ENCODE data around the gene PIBF1.
"Not testable (repeated sequence)": the region's sequence is repeated elsewhere in the genome, so short reads cannot be mapped to it uniquely, and the experiment has no call there.

DNA sequence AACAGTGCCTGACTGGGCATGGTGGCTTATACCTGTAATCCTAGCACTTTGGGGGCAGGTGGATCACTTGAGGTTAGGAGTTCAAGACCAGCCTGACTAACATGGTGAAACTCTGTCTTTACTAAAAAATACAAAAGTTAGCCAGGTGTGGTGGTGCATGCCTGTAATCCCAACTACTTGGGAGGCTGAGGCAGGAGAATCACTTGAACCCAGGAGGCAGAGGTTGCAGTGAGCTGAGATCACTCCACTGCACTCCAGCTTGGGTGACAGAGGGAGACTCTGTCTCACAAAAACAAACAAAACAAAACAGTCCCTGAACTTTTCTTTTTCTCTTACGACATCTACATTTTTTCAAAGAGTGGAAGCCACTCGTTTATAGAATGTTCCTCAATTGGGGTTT is 266.7 kb downstream of the PIBF1 start:
- TF ChIP-seq, protein P1, sequence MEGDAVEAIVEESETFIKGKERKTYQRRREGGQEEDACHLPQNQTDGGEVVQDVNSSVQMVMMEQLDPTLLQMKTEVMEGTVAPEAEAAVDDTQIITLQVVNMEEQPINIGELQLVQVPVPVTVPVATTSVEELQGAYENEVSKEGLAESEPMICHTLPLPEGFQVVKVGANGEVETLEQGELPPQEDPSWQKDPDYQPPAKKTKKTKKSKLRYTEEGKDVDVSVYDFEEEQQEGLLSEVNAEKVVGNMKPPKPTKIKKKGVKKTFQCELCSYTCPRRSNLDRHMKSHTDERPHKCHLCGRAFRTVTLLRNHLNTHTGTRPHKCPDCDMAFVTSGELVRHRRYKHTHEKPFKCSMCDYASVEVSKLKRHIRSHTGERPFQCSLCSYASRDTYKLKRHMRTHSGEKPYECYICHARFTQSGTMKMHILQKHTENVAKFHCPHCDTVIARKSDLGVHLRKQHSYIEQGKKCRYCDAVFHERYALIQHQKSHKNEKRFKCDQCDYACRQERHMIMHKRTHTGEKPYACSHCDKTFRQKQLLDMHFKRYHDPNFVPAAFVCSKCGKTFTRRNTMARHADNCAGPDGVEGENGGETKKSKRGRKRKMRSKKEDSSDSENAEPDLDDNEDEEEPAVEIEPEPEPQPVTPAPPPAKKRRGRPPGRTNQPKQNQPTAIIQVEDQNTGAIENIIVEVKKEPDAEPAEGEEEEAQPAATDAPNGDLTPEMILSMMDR (IDR thresholded peaks at IDR 0.05): not testable (repeated sequence)
- not testable (repeated sequence) for TF ChIP-seq EZH2 (IDR thresholded peaks at IDR 0.05)
